NCI-H1092 treated with DMSO at 0.1 percent for 48 hours (cell line): ENCODE results near the gene VPS50.
"Not testable (repeated sequence)": the region's sequence is repeated elsewhere in the genome, so short reads cannot be mapped to it uniquely, and the experiment has no call there.

ENCODE experiments used
- DNase-seq: peaks from one replicate; lab custom pipeline; 2025; lab: John Stamatoyannopoulos, UW

The VPS50 gene

DNA sequence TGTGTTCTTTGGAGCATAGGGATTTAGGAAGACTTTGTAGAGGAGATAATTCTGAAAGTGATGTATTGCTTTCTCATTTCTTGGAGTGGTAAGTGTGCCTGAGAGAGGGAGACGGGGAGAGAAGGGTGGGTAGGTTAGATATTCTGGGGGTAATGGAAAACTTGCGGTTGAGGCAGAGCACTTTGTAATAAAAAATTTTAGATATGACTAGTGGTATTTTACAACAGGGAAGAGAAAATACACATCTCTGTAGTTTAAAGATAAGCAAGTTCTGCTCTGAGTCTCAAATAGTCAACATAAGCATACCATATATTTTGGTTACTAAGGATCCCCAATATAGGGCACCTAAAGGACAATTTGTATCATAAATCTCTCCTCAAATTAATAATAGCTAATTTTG lies 6.6 kb downstream of the VPS50 start:
- no peak for DNase-seq

- DNase-seq, result no peak
Observed at GRCh38 chr7:93239824-93240223, 7.7 kb downstream of the VPS50 start.

DNA sequence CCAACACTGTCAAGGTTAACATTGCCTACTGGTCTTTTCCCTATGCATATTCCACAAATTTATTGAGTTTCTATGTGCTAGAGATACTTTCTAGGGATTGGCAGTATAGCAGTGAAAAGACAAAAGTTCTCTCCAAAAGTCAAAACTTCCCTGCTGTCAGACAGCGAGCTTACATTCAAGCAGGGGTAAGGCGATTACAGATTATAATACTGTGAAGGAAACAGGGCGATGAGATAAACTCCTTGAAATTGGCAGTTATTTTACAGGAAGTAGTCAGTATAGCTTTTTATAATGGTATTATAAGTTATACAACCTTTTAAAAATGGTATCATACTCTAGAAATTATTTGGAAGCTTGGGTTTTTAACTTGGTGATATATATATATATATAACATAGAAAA lies 9.9 kb downstream of the VPS50 start:
- DNase-seq, result no peak

GRCh38 chr7:93245525-93246432 lies 13.6 kb downstream of the VPS50 start:
- DNase-seq, result peak; percentile 57

GRCh38 chr7:93249491-93250148 lies 17.5 kb downstream of the VPS50 start:
- no peak for DNase-seq

GRCh38 chr7:93258661-93259060 lies 26.5 kb downstream of the VPS50 start:
- no peak for DNase-seq

GRCh38 chr7:93262535-93262934 lies 30.4 kb downstream of the VPS50 start:
- DNase-seq, result no peak

GRCh38 chr7:93265220-93265619 lies 33.1 kb downstream of the VPS50 start:
- DNase-seq, result no peak

DNA sequence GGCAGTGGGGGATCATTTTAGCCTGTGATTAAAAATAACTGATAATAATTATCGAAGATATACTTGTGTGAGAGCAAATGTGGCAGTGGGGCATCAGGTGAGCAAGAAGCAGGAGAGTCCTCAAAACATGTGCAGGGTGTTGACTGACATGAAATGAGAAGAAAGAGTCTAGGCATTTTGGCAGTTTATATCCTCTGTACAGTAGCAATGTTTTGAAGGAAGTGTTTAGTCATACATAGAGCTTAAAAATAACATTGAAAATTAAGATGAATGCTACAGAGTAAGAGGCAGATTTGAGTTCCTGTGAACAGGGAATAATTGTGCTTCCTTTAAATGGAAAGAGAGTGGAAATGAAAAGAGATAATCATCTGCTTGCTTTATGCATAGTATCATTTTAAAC lies 47.4 kb downstream of the VPS50 start:
- no peak for DNase-seq

GRCh38 chr7:93284908-93285307 lies 52.7 kb downstream of the VPS50 start:
- DNase-seq, result no peak

GRCh38 chr7:93293229-93293628 lies 61.1 kb downstream of the VPS50 start:
- DNase-seq, result no peak

GRCh38 chr7:93298206-93298605 lies 66.0 kb downstream of the VPS50 start:
- DNase-seq, result no peak

GRCh38 chr7:93298671-93299070 lies 66.5 kb downstream of the VPS50 start:
- DNase-seq, result no peak

DNA sequence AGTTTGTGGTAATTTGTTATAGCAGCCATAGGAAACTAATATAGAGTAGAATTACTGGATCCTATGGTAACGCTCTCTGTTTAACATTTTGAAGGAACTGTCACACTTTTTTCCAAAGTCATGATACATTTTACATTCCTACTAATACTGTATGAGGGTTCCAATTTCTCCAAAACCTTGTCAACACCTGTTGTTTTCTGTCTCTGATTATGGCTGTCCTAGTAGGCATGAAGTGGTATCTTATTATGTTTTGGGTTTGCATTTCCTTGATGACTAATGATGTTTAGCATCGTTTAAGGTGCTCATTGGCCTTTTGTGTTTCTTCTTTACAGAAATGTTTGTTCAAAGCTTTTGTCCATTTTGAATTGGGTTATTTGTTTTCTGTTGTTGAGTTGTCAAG lies 69.6 kb downstream of the VPS50 start:
- no peak for DNase-seq

GRCh38 chr7:93307131-93307660 lies 75.0 kb downstream of the VPS50 start:
- no peak for DNase-seq

- DNase-seq, result no peak
Observed at GRCh38 chr7:93307943-93308342, 75.8 kb downstream of the VPS50 start.

DNA sequence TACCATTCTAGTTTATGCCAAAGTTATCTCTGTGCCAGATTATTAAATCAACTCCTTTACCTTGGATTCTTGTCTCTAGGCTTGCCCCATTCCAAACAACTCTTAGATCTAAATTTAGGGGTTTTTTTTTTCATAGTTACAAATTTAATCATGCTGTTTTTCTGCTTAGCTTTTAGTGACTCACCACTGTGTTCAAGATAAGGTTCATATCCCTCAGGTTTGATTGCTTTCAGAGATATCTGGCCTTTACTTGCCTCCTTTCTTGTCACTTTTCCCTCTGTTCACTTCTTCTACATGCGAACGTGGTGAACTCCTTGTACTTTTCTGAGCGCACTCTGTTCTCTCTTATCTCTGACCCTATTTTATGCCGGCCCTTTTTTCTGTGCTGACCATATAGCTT lies 78.2 kb downstream of the VPS50 start:
- no peak for DNase-seq

- DNase-seq, result no peak
Observed at GRCh38 chr7:93314449-93314848, 82.3 kb downstream of the VPS50 start.

DNA sequence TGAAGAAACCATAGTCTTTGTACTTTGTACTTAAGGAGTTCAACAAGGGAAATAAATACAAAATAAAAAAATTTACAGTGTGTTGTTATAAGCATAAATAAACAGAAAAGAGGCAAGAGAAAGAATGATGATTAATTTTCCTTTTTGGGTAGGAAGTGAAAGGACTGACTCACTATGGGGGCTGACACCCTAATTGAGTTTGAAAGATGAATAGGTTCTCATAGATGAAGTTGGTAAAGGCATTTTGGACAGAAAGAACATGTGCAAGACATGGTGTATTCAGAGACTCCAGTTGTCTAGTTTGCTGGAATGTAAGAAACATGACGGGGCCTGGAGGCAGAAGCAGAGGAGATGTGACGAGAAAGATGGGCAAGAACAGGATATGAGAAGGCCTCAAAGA lies 83.7 kb downstream of the VPS50 start:
- DNase-seq, result no peak

DNA sequence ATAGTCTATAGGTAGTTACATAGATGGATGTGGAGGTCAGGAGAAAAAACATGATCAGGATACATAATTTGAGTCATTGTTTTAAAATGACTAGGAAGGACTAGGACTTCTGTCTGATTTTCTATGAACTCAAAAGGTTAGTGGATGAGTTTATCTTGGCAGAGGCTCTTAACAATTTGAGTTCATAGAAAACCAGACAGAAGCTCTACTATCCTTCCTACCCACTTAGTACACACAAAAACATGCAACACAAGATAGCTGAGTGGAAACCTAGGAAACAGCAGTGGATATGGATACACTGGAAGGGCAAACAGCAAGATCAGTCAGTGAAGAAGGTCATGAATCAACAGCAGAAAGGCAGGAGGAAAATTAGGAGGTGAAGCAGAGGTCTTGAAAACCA lies 84.6 kb downstream of the VPS50 start:
- DNase-seq, result no peak

DNA sequence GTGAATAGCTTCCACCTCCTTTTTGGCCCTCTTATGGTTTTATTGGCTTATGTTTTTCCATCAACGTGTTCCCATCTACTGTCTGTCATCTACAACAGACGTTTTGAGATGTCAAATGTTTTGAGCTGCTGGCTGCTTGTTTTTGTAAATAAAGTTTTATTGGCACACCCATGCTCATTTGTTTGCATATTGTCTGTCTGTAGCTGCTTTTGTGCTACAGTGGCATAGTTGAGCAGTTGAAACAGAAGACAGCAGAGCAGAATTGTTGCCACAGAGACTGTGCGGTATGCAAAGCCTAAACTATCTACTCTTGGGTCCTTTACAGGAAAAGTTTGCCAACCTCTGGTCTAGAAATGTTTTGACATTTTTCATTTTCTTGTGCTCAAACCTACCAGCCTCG lies 88.7 kb downstream of the VPS50 start:
- no peak for DNase-seq

DNA sequence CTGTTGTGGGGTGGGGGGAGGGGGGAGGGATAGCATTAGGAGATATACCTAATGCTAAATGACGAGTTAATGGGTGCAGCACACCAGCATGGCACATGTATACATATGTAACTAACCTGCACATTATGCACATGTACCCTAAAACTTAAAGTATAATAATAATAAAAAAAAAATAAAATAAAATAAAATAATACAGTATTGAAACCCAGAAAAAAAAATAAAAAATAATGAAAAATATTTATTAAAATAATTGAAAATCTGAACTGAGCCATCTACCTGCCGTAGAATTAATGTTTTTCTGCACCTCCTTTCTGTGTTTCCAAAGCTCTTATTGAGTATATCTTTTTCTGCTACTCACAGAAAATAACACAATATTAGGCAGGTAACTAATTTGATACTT lies 94.1 kb downstream of the VPS50 start:
- not testable (repeated sequence) for DNase-seq

- no peak for DNase-seq
Observed at GRCh38 chr7:93327006-93327633, 95.0 kb downstream of the VPS50 start.
